Suprapubic skin (tissue), 3 donors: Measurements from ENCODE around the gene DUSP14.

Source experiments
- CTCF ChIP-seq, 2 donors: fragments of 200-600 bp in 1 of 2; fragments of 450-650 bp in 1 of 2; sonication (generic) in 1 of 2; IDR thresholded peaks; one replicate each; pipeline ENCODE4 v1.5.1; 2016 to 2019; ENCODE audit warnings: antibody characterized with exemption in 2 of 2, mild to moderate bottlenecking in 1 of 2, moderate library complexity in 1 of 2
- EP300 ChIP-seq: sonication (generic); formaldehyde crosslinking; IDR thresholded peaks from one replicate; pipeline ENCODE4 v1.6.1; 2017; ENCODE audit warnings: antibody characterized with exemption
- POLR2A ChIP-seq, 2 donors: fragments of 450-650 bp; IDR thresholded peaks; one replicate each; pipeline ENCODE4 v1.6.1; 2017; ENCODE audit warnings: antibody characterized with exemption in 2 of 2, mild to moderate bottlenecking in 2 of 2, moderate library complexity in 2 of 2

DNA sequence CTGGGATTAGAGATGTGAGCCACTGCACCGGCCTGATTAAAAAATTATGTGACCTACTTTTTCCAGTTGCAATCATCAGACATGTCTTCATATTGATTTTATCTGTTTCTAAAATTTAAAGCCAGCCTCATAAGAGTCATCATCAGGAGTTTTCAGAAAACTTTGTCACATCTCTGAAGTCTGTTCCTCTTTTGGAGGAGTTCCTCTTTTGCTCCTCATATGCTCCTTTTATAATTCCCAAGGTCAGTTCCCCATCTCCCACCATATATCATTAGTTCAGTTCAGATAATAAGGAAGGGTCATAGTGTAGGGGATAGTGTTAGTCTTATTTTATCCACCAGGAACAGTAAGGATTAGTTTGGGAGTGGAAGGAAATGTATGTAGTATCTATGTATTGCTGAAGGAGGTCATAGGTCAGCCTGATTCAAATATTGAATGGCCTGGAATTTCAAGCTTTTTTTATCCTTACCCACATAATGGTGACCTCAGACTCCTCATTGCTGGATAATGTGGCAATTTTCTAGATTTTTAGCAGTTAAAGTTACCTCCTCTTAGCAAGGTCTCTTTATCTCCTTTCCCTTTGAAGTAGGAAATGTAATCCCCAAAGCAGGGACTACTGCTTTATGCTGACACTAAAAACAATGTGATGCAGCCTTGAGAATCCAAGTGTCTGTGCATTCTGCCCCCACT lies 13.8 kb upstream of the DUSP14 start:
- TF ChIP-seq CTCF (IDR thresholded peaks at IDR 0.05) (no peak), EP300 (no peak), POLR2A (IDR thresholded peaks at IDR 0.05) (no peak)
